Ammon's horn (tissue), 1 donor: ENCODE results near the gene MMP7.

Experiments used
- DNase-seq: peaks from one replicate; pipeline ENCODE4 v3.0.0-alpha.2; 2016; ENCODE audit warnings: low spot score

The MMP7 gene

GRCh38 chr11:102494216-102494615 is 36.3 kb downstream of the MMP7 start:
- DNase-seq: no peak

GRCh38 chr11:102493524-102493923 is 37.0 kb downstream of the MMP7 start:
- no peak for DNase-seq

- no peak for DNase-seq
Measured at GRCh38 chr11:102491969-102492368, 38.6 kb downstream of the MMP7 start.

GRCh38 chr11:102489186-102490145 is 41.1 kb downstream of the MMP7 start:
- DNase-seq: no peak

GRCh38 chr11:102488208-102488607 is 42.3 kb downstream of the MMP7 start:
- no peak for DNase-seq

GRCh38 chr11:102487214-102487613 is 43.3 kb downstream of the MMP7 start:
- DNase-seq: no peak

- no peak for DNase-seq
Measured at GRCh38 chr11:102486584-102486983, 44.0 kb downstream of the MMP7 start.

GRCh38 chr11:102485095-102485722 is 45.3 kb downstream of the MMP7 start:
- DNase-seq: no peak

- DNase-seq: no peak
Measured at GRCh38 chr11:102482433-102482832, 48.1 kb downstream of the MMP7 start.

GRCh38 chr11:102479733-102480132 is 50.8 kb downstream of the MMP7 start:
- DNase-seq: no peak

- DNase-seq: no peak
Measured at GRCh38 chr11:102478673-102479299, 51.8 kb downstream of the MMP7 start.

GRCh38 chr11:102476812-102477211 is 53.7 kb downstream of the MMP7 start:
- no peak for DNase-seq

- no peak for DNase-seq
Measured at GRCh38 chr11:102476069-102476468, 54.5 kb downstream of the MMP7 start.

- DNase-seq: no peak
Measured at GRCh38 chr11:102473543-102473942, 57.0 kb downstream of the MMP7 start.

- no peak for DNase-seq
Measured at GRCh38 chr11:102472127-102472526, 58.4 kb downstream of the MMP7 start.

- DNase-seq: no peak
Measured at GRCh38 chr11:102471474-102471873, 59.1 kb downstream of the MMP7 start.
